ENCODE measurements around the gene DIS3L2. TPM values are rescaled to one million over a fixed set of nuclear protein-coding genes. Genes with fewer than 3 reads are reported as not detected.

The DIS3L2 gene
- total and polyA plus RNA-seq, 3 experiments from 2014 or later, result 16.4 to 29.5 (median 28.6) TPM

- no peak overlapping the region for H3K27ac Mint-ChIP-seq
- no peaks in the 10 kb centered on the region for H3K9me3 Mint-ChIP-seq
- H3K4me1 Mint-ChIP-seq, result peaks cover 17 to 19% (median 17%) of the 10 kb centered on the region in 3 donors
- DNase-seq, result no peak
- ChIA-PET POLR2A (no interaction called here), CTCF (no interaction called here)
- Histone ChIP-seq H3K4me1 (ENCODE audit: insufficient read depth, low read length) (no peaks in the 10 kb centered on the region), H3K36me3 (ENCODE audit: insufficient read depth, low read length) (no peaks in the 10 kb centered on the region), H3K27ac (ENCODE audit: low read depth, low read length) (no peak overlapping the region), H3K4me3 (ENCODE audit: low read length) (no peak overlapping the region), H3K9me3 (ENCODE audit: low read length) (no peaks in the 10 kb centered on the region), H3K27me3 (ENCODE audit: insufficient read depth, low read length, poor library complexity, severe bottlenecking) (no peaks in the 10 kb centered on the region)
- H3K27me3 Mint-ChIP-seq, result no peaks in the 10 kb centered on the region
- H3K36me3 Mint-ChIP-seq, result peaks cover 0 to 42% (median 19%) of the 10 kb centered on the region in 3 donors
- H3K4me3 Mint-ChIP-seq, result no peak overlapping the region
These were observed 52.3 kb downstream of the DIS3L2 start for GRCh38 chr2:232013701-232014353.

GRCh38 chr2:232014681-232015080 is 53.2 kb downstream of the DIS3L2 start:
- peaks cover 10 to 18% (median 11%) of the 10 kb centered on the region in 3 donors for H3K4me1 Mint-ChIP-seq
- no peaks in the 10 kb centered on the region for H3K27me3 ChIP-seq (ENCODE audit: insufficient read depth, low read length, poor library complexity, severe bottlenecking)
- H3K27me3 Mint-ChIP-seq, result no peaks in the 10 kb centered on the region
- H3K9me3 Mint-ChIP-seq, result no peaks in the 10 kb centered on the region
- no peaks in the 10 kb centered on the region for H3K36me3 ChIP-seq (ENCODE audit: insufficient read depth, low read length)
- peaks cover 0 to 40% (median 16%) of the 10 kb centered on the region in 3 donors for H3K36me3 Mint-ChIP-seq
- DNase-seq, result no peak
- no peak overlapping the region for H3K4me3 Mint-ChIP-seq
- H3K9me3 ChIP-seq (ENCODE audit: low read length), result no peaks in the 10 kb centered on the region
- H3K27ac ChIP-seq (ENCODE audit: low read depth, low read length), result no peak overlapping the region
- ChIA-PET POLR2A (no interaction called here), CTCF (no interaction called here)
- H3K27ac Mint-ChIP-seq, result no peak overlapping the region
- no peaks in the 10 kb centered on the region for H3K4me1 ChIP-seq (ENCODE audit: insufficient read depth, low read length)
- H3K4me3 ChIP-seq (ENCODE audit: low read length), result no peak overlapping the region

GRCh38 chr2:232018181-232018580 is 56.7 kb downstream of the DIS3L2 start:
- Histone ChIP-seq H3K27ac (ENCODE audit: low read depth, low read length) (no peak overlapping the region), H3K4me1 (ENCODE audit: insufficient read depth, low read length) (no peaks in the 10 kb centered on the region), H3K4me3 (ENCODE audit: low read length) (no peak overlapping the region), H3K9me3 (ENCODE audit: low read length) (no peaks in the 10 kb centered on the region), H3K36me3 (ENCODE audit: insufficient read depth, low read length) (no peaks in the 10 kb centered on the region), H3K27me3 (ENCODE audit: insufficient read depth, low read length, poor library complexity, severe bottlenecking) (no peaks in the 10 kb centered on the region)
- H3K4me1 Mint-ChIP-seq, result peaks cover 10 to 16% (median 10%) of the 10 kb centered on the region in 3 donors
- H3K36me3 Mint-ChIP-seq, result peaks cover 3 to 37% (median 22%) of the 10 kb centered on the region in 3 donors
- CTCF ChIA-PET, result no interaction called here
- no peak for DNase-seq
- H3K27ac Mint-ChIP-seq, result no peak overlapping the region
- H3K9me3 Mint-ChIP-seq, result no peaks in the 10 kb centered on the region
- H3K27me3 Mint-ChIP-seq, result no peaks in the 10 kb centered on the region
- POLR2A ChIA-PET, result no interaction called here
- no peak overlapping the region for H3K4me3 Mint-ChIP-seq

GRCh38 chr2:232022718-232023117 is 61.2 kb downstream of the DIS3L2 start:
- Mint-ChIP-seq H3K36me3 (peaks cover 13 to 39% (median 19%) of the 10 kb centered on the region in 3 donors), H3K27ac (no peak overlapping the region), H3K27me3 (no peaks in the 10 kb centered on the region), H3K4me1 (peaks cover 0 to 7% (median 4%) of the 10 kb centered on the region in 3 donors), H3K4me3 (no peak overlapping the region), H3K9me3 (no peaks in the 10 kb centered on the region)
- Histone ChIP-seq H3K27me3 (ENCODE audit: insufficient read depth, low read length, poor library complexity, severe bottlenecking) (no peaks in the 10 kb centered on the region), H3K4me1 (ENCODE audit: insufficient read depth, low read length) (no peaks in the 10 kb centered on the region), H3K36me3 (ENCODE audit: insufficient read depth, low read length) (peaks cover 4% of the 10 kb centered on the region), H3K4me3 (ENCODE audit: low read length) (no peak overlapping the region), H3K27ac (ENCODE audit: low read depth, low read length) (no peak overlapping the region), H3K9me3 (ENCODE audit: low read length) (no peaks in the 10 kb centered on the region)
- ChIA-PET CTCF (interaction anchor here (0.6 kb wide), 1 partner anchor 8 kb away, joined by 3 read pairs; no protein-coding TSS in a partner anchor), POLR2A (no interaction called here)
- no peak for DNase-seq

GRCh38 chr2:232023426-232023825 is 61.9 kb downstream of the DIS3L2 start:
- Mint-ChIP-seq H3K4me3 (no peak overlapping the region), H3K36me3 (peaks cover 13 to 36% (median 16%) of the 10 kb centered on the region in 3 donors), H3K27me3 (no peaks in the 10 kb centered on the region), H3K4me1 (peaks cover 7 to 11% (median 11%) of the 10 kb centered on the region in 3 donors), H3K27ac (no peak overlapping the region), H3K9me3 (no peaks in the 10 kb centered on the region)
- DNase-seq, result no peak
- Histone ChIP-seq H3K9me3 (ENCODE audit: low read length) (no peaks in the 10 kb centered on the region), H3K27ac (ENCODE audit: low read depth, low read length) (no peak overlapping the region), H3K4me1 (ENCODE audit: insufficient read depth, low read length) (no peaks in the 10 kb centered on the region), H3K27me3 (ENCODE audit: insufficient read depth, low read length, poor library complexity, severe bottlenecking) (no peaks in the 10 kb centered on the region), H3K36me3 (ENCODE audit: insufficient read depth, low read length) (peaks cover 4% of the 10 kb centered on the region), H3K4me3 (ENCODE audit: low read length) (no peak overlapping the region)
- ChIA-PET POLR2A (no interaction called here), CTCF (no interaction called here)

GRCh38 chr2:232024457-232024856 is 62.9 kb downstream of the DIS3L2 start:
- H3K36me3 Mint-ChIP-seq, result peaks cover 13 to 40% (median 17%) of the 10 kb centered on the region in 3 donors

GRCh38 chr2:232026910-232027309 is 65.4 kb downstream of the DIS3L2 start:
- no peak overlapping the region for H3K27ac Mint-ChIP-seq
- no peaks in the 10 kb centered on the region for H3K27me3 Mint-ChIP-seq
- H3K4me1 ChIP-seq (ENCODE audit: insufficient read depth, low read length), result no peaks in the 10 kb centered on the region
- no peak overlapping the region for H3K4me3 ChIP-seq (ENCODE audit: low read length)
- peaks cover 27 to 63% (median 33%) of the 10 kb centered on the region in 3 donors for H3K36me3 Mint-ChIP-seq
- ChIA-PET POLR2A (no interaction called here), CTCF (no interaction called here)
- no peak for DNase-seq
- no peak overlapping the region for H3K27ac ChIP-seq (ENCODE audit: low read depth, low read length)
- H3K4me1 Mint-ChIP-seq, result peaks cover 12 to 19% (median 17%) of the 10 kb centered on the region in 3 donors
- H3K9me3 Mint-ChIP-seq, result peaks cover 0 to 2% (median 0%) of the 10 kb centered on the region in 5 donors
- no peak overlapping the region for H3K4me3 Mint-ChIP-seq
- H3K9me3 ChIP-seq (ENCODE audit: low read length), result no peaks in the 10 kb centered on the region
- peaks cover 12% of the 10 kb centered on the region for H3K36me3 ChIP-seq (ENCODE audit: insufficient read depth, low read length)
- no peaks in the 10 kb centered on the region for H3K27me3 ChIP-seq (ENCODE audit: insufficient read depth, low read length, poor library complexity, severe bottlenecking)

More at GRCh38 chr2:232024457-232024856, 62.9 kb downstream of the DIS3L2 start:
- POLR2A ChIA-PET, result no interaction called here
- Histone ChIP-seq H3K27ac (ENCODE audit: low read depth, low read length) (no peak overlapping the region), H3K27me3 (ENCODE audit: insufficient read depth, low read length, poor library complexity, severe bottlenecking) (no peaks in the 10 kb centered on the region), H3K4me1 (ENCODE audit: insufficient read depth, low read length) (no peaks in the 10 kb centered on the region), H3K4me3 (ENCODE audit: low read length) (no peak overlapping the region), H3K9me3 (ENCODE audit: low read length) (no peaks in the 10 kb centered on the region), H3K36me3 (ENCODE audit: insufficient read depth, low read length) (peaks cover 4% of the 10 kb centered on the region)
- Mint-ChIP-seq H3K27ac (no peak overlapping the region), H3K4me1 (peaks cover 12 to 16% (median 15%) of the 10 kb centered on the region in 3 donors), H3K4me3 (no peak overlapping the region), H3K9me3 (no peaks in the 10 kb centered on the region), H3K27me3 (no peaks in the 10 kb centered on the region)
- CTCF ChIA-PET, result no interaction called here
- DNase-seq, result no peak

GRCh38 chr2:232027530-232027929 is 66.0 kb downstream of the DIS3L2 start:
- Mint-ChIP-seq H3K4me1 (peaks cover 12 to 22% (median 20%) of the 10 kb centered on the region in 3 donors), H3K36me3 (peaks cover 33 to 70% (median 39%) of the 10 kb centered on the region in 3 donors), H3K27ac (no peak overlapping the region), H3K4me3 (no peak overlapping the region), H3K27me3 (no peaks in the 10 kb centered on the region), H3K9me3 (peaks cover 0 to 2% (median 0%) of the 10 kb centered on the region in 5 donors)
- POLR2A ChIA-PET, result no interaction called here
- H3K4me1 ChIP-seq (ENCODE audit: insufficient read depth, low read length), result no peaks in the 10 kb centered on the region
- H3K27ac ChIP-seq (ENCODE audit: low read depth, low read length), result no peak overlapping the region
- H3K9me3 ChIP-seq (ENCODE audit: low read length), result no peaks in the 10 kb centered on the region
- peaks cover 12% of the 10 kb centered on the region for H3K36me3 ChIP-seq (ENCODE audit: insufficient read depth, low read length)
- CTCF ChIA-PET, result no interaction called here
- no peak overlapping the region for H3K4me3 ChIP-seq (ENCODE audit: low read length)
- DNase-seq, result no peak
- no peaks in the 10 kb centered on the region for H3K27me3 ChIP-seq (ENCODE audit: insufficient read depth, low read length, poor library complexity, severe bottlenecking)

Measured in CD8-positive, alpha-beta memory T cell (primary cell).